Stimulated activated CD4-positive, alpha-beta T cell treated with anti-CD3 and anti-CD28 coated beads, Interleukin-12 subunit alpha, Interleukin-12 subunit beta, amount 100 ng/mL, for 4 hours (primary cell): ENCODE results near the gene RUSC2.
"Not testable (repeated sequence)": the region's sequence is repeated elsewhere in the genome, so short reads cannot be mapped to it uniquely, and the experiment has no call there.

Source experiments
- DNase-seq: peaks from one replicate; pipeline ENCODE4 v3.0.0-alpha.2; 2020

RUSC2 gene

GRCh38 chr9:35522187-35522586 lies 32.3 kb downstream of the RUSC2 start:
- no peak for DNase-seq

- no peak for DNase-seq
Measured at GRCh38 chr9:35522700-35523099, 32.8 kb downstream of the RUSC2 start.

GRCh38 chr9:35523556-35523955 lies 33.6 kb downstream of the RUSC2 start:
- not testable (repeated sequence) for DNase-seq

DNA sequence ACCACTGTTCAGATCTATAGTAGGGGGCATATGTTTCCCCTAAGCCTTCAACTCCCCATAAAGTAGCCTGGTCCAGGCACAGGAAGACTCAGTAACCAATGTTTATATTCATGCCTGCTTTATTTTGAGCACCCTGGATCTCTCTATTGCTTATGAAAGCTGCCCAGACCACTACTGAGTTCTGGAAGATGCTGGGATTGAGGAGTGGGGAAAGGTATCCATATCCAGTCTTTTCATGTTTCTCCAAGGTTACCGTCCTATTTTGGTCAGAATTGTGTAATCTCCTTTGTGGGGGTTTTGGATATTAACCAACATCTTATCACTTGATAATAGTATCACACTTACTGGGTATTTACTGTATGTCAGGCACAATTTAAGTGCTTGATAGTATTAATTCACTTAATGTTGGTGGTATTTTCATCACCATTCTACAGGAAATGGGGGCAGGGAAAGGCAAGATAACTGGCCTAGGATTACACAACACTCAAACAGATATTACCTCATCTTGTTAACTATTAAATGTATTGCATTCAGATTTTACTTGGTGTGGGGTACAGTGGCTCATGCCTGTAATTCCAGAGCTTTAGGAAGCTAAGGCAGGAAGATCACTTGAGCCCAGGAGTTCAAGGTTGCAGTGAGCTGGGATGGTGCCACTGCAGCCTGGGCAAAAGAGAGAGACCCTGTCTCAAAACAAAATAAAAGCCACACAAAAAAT lies 36.3 kb downstream of the RUSC2 start:
- DNase-seq = no peak

DNA sequence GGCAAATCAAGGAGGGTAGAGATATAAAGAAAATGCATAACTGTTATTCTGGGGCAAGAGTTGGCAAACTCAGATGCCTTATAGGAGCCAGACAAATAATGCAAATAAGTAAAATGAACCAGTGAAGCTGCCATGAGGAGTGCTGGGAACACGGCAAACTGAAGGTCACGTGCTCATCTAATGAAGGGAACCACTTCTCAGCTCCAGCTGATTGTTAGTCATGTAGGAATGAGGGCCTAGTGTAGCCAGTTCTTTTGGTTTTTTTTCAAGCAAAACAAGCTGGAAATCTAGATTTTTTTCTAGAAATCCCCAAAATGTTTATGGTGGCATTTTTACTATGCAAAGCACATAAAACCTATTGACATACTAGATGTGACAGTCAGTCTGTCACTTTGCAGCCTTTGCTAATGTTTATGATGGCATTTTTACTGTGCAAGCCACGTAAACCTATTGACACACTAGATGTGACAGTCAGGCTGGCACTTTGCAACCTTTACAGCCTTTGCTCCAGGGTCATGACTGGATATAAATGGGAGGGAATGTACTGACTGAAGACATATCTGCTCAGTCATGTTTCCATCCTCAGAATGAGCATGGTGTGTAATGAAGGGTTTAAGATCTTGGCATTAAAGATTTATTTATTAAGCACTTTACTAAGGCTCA lies 39.4 kb downstream of the RUSC2 start:
- DNase-seq = no peak

- DNase-seq = no peak
Measured at GRCh38 chr9:35533398-35533797, 43.5 kb downstream of the RUSC2 start.

DNA sequence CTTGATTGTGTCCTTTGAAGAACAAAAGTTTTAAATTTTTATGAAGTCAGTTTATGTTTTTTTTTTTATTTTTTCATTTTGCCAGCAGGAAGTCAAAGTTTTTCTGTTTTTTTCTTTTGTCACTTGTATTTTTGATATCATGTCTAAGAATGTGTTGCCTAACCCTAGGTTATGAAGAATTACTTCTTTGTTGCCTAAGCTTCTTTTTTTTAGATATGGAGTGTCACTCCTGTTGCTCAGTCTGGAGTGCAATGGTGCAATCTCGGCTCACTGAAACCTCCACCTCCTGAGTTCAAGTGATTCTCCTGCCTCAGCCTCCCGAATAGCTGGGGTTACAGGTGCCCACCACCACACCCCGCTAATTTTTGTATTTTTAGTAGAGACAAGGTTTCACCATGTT lies 45.0 kb downstream of the RUSC2 start:
- DNase-seq = not testable (repeated sequence)

- no peak for DNase-seq
Measured at GRCh38 chr9:35537913-35538312, 48.0 kb downstream of the RUSC2 start.

- no peak for DNase-seq
Measured at GRCh38 chr9:35538361-35539234, 48.7 kb downstream of the RUSC2 start.
